ENCODE results near the gene UNC119.
A peak's percentile ranks its signal among the peaks of the same experiment; 100 is the strongest.

UNC119 gene

DNA sequence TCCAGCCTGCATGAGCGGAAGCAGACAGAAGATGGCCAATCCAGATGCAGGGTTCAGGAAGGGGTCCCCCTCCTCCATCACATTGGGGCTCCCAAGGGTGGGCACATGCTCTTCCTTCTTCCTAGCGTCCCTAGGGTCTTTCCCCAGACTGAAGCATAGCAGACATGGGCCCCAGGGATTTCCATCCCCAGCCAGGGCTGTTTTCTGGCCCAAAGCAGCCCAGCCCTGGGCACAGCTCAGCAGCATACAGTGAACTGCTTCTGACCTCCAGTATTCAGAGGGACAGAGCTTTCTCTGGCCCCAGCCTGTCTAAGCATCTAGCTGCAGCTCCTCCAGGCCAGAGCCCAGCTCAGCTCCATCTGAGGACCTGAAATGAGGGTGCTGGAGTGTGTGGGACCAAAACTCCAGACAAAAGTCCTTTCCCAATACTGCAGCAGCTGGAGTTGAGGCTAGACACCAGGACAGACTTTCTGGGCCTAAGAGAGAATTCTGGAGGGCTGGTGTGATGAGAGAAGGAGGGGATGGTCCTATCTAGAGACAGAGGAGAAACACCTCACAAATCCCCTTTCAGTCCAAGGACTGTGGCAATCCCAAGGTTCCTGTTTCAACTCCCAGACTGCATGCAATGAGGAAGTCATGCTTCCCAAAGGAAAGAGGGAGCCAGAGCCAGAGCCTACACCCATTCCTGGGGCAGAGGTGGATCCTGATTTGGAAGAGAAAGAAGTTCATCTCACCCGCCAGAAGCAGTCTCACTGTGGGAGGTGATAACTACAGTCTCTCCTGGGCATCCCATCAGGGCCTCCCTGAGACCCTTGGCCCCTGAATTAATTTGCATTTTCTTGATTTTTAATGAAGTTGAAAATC lies 50.8 kb downstream of the UNC119 start:
- DNase-seq (ENCODE audit: low spot score), result no peak
- Histone ChIP-seq H3K27me3 (ENCODE audit: control insufficient read depth in 3 of 3, insufficient read depth in 3 of 3, low read depth in 1 of 3, low read length in 3 of 3) (peaks cover 0 to 49% (median 0%) of the 10 kb centered on the region in 3 experiments), H2BK5ac (ENCODE audit: low read length) (no peak overlapping the region), H3K14ac (ENCODE audit: low read length) (no peak overlapping the region), H4K91ac (ENCODE audit: low read depth, low read length, poor library complexity) (no peak overlapping the region), H2AK5ac (ENCODE audit: low read depth, low read length) (peak overlapping the region; percentile 12), H3K23ac (ENCODE audit: low read depth, low read length, poor library complexity) (no peak overlapping the region), H3K79me1 (ENCODE audit: low read depth, low read length) (no peaks in the 10 kb centered on the region), H2BK120ac (ENCODE audit: low read depth, low read length) (no peak overlapping the region), H2BK15ac (ENCODE audit: low read length) (no peak overlapping the region), H3K4me3 (ENCODE audit: low read length in 2 of 2) (no peak overlapping the region), H3K27ac (replicated peaks; ENCODE audit: low read length) (no peak overlapping the region), H3K36me3 (replicated peaks in 1 of 2; ENCODE audit: control insufficient read depth in 2 of 2, insufficient read depth in 2 of 2, low read length in 2 of 2) (no peaks in the 10 kb centered on the region), H3K9ac (ENCODE audit: low read depth, low read length, poor library complexity) (no peak overlapping the region), H3K4me2 (ENCODE audit: insufficient read depth, low read length, poor library complexity, severe bottlenecking) (no peak overlapping the region), H3K4me1 (ENCODE audit: control insufficient read depth in 2 of 2, insufficient read depth in 1 of 2, low read depth in 1 of 2, low read length in 2 of 2) (peaks cover 0 to 6% of the 10 kb centered on the region in 2 donors), H2AFZ (ENCODE audit: low read length) (no peak overlapping the region), H3K9me3 (replicated peaks in 1 of 2; ENCODE audit: control insufficient read depth in 2 of 2, insufficient read depth in 1 of 2, low read depth in 1 of 2, low read length in 2 of 2) (no peaks in the 10 kb centered on the region), H3K18ac (ENCODE audit: low read length) (peak overlapping the region; percentile 9), H3K4ac (ENCODE audit: low read length) (no peak overlapping the region), H2BK12ac (ENCODE audit: low read length) (no peak overlapping the region), H4K8ac (ENCODE audit: low read depth, low read length) (no peak overlapping the region)
- WGBS, 2 donors (ENCODE audit: extremely low coverage in 2 of 2, insufficient read length in 2 of 2, insufficient replicate concordance in 1 of 2), result no CpG with 5 or more reads among the region's 3 CpGs

DNA sequence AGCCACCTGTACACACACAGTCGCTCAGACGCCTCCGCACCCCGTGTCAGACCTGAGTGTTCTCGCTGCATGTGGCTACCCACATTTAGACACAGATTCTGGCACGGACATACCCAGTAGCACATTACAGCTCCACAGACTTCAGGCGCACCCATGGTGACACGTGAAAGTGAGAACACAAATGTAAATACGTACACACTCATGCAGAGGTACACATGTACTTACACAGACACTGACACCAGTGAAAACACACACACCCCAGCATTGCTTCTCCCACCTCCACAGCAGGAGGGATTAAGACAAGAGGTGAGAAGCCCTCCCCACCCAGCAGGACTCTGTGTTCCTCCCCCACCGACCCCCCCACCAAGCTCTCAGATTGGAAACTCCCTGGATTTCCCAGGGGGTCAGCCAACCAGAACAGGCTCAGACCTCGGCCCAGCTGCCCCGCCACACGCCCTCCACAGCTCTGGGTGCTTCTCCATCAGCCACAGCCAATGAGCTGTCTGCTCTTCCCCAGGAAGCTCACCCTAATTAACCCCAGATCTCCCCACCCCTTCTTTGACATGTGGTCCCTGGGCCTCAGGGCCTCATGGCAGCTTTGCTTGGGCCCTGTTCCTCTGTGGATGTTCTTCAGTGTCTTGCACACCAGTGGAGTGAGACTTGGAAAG lies 51.6 kb downstream of the UNC119 start:
- WGBS, 2 donors (ENCODE audit: extremely low coverage in 2 of 2, insufficient read length in 2 of 2, insufficient replicate concordance in 1 of 2), result no CpG with 5 or more reads among the region's 13 CpGs

DNA sequence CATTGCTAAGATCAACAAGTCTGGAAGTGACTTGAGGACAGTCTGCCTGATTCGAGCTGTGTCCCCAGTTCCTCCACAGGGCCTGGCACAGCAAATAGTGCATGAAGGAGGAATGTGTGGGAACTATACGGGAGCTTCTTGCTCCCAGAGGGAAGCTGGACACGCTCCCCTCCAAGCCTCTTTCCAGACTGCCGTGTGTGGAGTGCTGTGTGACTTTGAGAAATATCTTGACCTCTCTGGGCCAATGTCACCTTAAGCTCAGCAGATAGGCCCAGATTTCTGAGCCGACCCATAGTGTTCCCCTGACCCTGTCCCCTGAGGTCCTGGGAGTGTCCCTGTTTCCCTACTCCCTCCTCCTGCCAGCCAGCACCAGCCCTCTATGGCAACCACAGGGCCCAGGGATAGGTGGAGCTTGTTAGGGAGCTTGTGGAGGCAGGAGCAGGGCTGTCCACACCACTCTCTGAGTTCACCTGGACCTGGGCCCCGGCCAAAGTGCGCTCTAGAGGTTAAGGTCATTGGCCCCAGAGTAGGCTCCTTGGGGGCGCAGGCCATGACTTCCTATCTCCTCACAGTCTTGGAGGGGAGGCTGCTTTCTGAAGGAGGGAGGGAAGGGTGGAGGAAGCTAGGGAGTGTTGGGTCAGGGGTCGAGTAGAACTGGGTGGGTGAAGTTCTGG lies 52.6 kb downstream of the UNC119 start:
- H3K23ac ChIP-seq (ENCODE audit: low read depth, low read length, poor library complexity), result no peak overlapping the region
- no peak overlapping the region for H2BK120ac ChIP-seq (ENCODE audit: low read depth, low read length)
- H3K4me3 ChIP-seq (ENCODE audit: low read length in 2 of 2), result no peak overlapping the region
- no peak for DNase-seq (ENCODE audit: low spot score)
- peaks cover 0 to 6% of the 10 kb centered on the region in 2 donors for H3K4me1 ChIP-seq (ENCODE audit: control insufficient read depth in 2 of 2, insufficient read depth in 1 of 2, low read depth in 1 of 2, low read length in 2 of 2)
- H3K14ac ChIP-seq (ENCODE audit: low read length), result no peak overlapping the region
- H2BK5ac ChIP-seq (ENCODE audit: low read length), result no peak overlapping the region
- H3K27ac ChIP-seq (replicated peaks; ENCODE audit: low read length), result no peak overlapping the region
- H3K4ac ChIP-seq (ENCODE audit: low read length), result no peak overlapping the region
- no peaks in the 10 kb centered on the region for H3K79me1 ChIP-seq (ENCODE audit: low read depth, low read length)
- no peak overlapping the region for H4K8ac ChIP-seq (ENCODE audit: low read depth, low read length)
- no peak overlapping the region for H3K9ac ChIP-seq (ENCODE audit: low read depth, low read length, poor library complexity)
- no peak overlapping the region for H4K91ac ChIP-seq (ENCODE audit: low read depth, low read length, poor library complexity)
- no peaks in the 10 kb centered on the region for H3K36me3 ChIP-seq (replicated peaks in 1 of 2; ENCODE audit: control insufficient read depth in 2 of 2, insufficient read depth in 2 of 2, low read length in 2 of 2)
- H2BK15ac ChIP-seq (ENCODE audit: low read length), result no peak overlapping the region
- no peak overlapping the region for H2AFZ ChIP-seq (ENCODE audit: low read length)
- no peak overlapping the region for H3K4me2 ChIP-seq (ENCODE audit: insufficient read depth, low read length, poor library complexity, severe bottlenecking)
- peak overlapping the region; percentile 11 for H3K18ac ChIP-seq (ENCODE audit: low read length)
- no peak overlapping the region for H2BK12ac ChIP-seq (ENCODE audit: low read length)
- no peak overlapping the region for H2AK5ac ChIP-seq (ENCODE audit: low read depth, low read length)
- no peaks in the 10 kb centered on the region for H3K9me3 ChIP-seq (replicated peaks in 1 of 2; ENCODE audit: control insufficient read depth in 2 of 2, insufficient read depth in 1 of 2, low read depth in 1 of 2, low read length in 2 of 2)
- peaks cover 0 to 34% (median 0%) of the 10 kb centered on the region in 3 experiments for H3K27me3 ChIP-seq (ENCODE audit: control insufficient read depth in 3 of 3, insufficient read depth in 3 of 3, low read depth in 1 of 3, low read length in 3 of 3)
- no CpG with 5 or more reads among the region's 9 CpGs for WGBS, 2 donors (ENCODE audit: extremely low coverage in 2 of 2, insufficient read length in 2 of 2, insufficient replicate concordance in 1 of 2)

More for the DNA sequence above, 51.6 kb downstream of the UNC119 start:
- Histone ChIP-seq H3K4me1 (ENCODE audit: control insufficient read depth in 2 of 2, insufficient read depth in 1 of 2, low read depth in 1 of 2, low read length in 2 of 2) (peaks cover 0 to 6% of the 10 kb centered on the region in 2 donors), H3K4me3 (ENCODE audit: low read length in 2 of 2) (no peak overlapping the region), H3K36me3 (replicated peaks in 1 of 2; ENCODE audit: control insufficient read depth in 2 of 2, insufficient read depth in 2 of 2, low read length in 2 of 2) (no peaks in the 10 kb centered on the region), H2BK120ac (ENCODE audit: low read depth, low read length) (no peak overlapping the region), H3K4ac (ENCODE audit: low read length) (no peak overlapping the region), H4K8ac (ENCODE audit: low read depth, low read length) (no peak overlapping the region), H4K91ac (ENCODE audit: low read depth, low read length, poor library complexity) (no peak overlapping the region), H3K23ac (ENCODE audit: low read depth, low read length, poor library complexity) (no peak overlapping the region), H3K9ac (ENCODE audit: low read depth, low read length, poor library complexity) (no peak overlapping the region), H2BK5ac (ENCODE audit: low read length) (no peak overlapping the region), H3K9me3 (replicated peaks in 1 of 2; ENCODE audit: control insufficient read depth in 2 of 2, insufficient read depth in 1 of 2, low read depth in 1 of 2, low read length in 2 of 2) (no peaks in the 10 kb centered on the region), H3K4me2 (ENCODE audit: insufficient read depth, low read length, poor library complexity, severe bottlenecking) (no peak overlapping the region), H3K14ac (ENCODE audit: low read length) (no peak overlapping the region), H2BK15ac (ENCODE audit: low read length) (no peak overlapping the region), H3K18ac (ENCODE audit: low read length) (no peak overlapping the region), H2AFZ (ENCODE audit: low read length) (no peak overlapping the region), H3K79me1 (ENCODE audit: low read depth, low read length) (no peaks in the 10 kb centered on the region), H2AK5ac (ENCODE audit: low read depth, low read length) (no peak overlapping the region), H3K27ac (replicated peaks; ENCODE audit: low read length) (no peak overlapping the region), H2BK12ac (ENCODE audit: low read length) (no peak overlapping the region), H3K27me3 (ENCODE audit: control insufficient read depth in 3 of 3, insufficient read depth in 3 of 3, low read depth in 1 of 3, low read length in 3 of 3) (peaks cover 0 to 44% (median 0%) of the 10 kb centered on the region in 3 experiments)
- no peak for DNase-seq (ENCODE audit: low spot score)

DNA sequence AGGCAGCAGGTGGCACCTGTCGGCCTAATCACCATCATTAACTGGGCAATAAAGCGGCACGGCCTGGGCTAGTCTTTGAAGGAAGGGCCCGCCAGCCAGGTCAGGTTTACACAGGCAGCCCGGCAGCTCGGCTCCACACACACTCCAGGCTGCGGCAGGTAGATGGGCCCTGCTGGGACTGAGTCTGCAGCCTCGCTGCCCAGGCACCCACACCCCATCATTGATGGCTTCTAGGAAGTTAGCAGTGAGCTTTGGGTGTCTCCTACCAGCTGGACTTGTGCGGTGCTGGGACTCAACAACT lies 53.1 kb downstream of the UNC119 start:
- WGBS, 2 donors (ENCODE audit: extremely low coverage in 2 of 2, insufficient read length in 2 of 2, insufficient replicate concordance in 1 of 2), result no CpG with 5 or more reads among the region's 9 CpGs
- H3K27ac ChIP-seq (replicated peaks; ENCODE audit: low read length), result no peak overlapping the region
- no peaks in the 10 kb centered on the region for H3K9me3 ChIP-seq (replicated peaks in 1 of 2; ENCODE audit: control insufficient read depth in 2 of 2, insufficient read depth in 1 of 2, low read depth in 1 of 2, low read length in 2 of 2)
- H2AK5ac ChIP-seq (ENCODE audit: low read depth, low read length), result peak overlapping the region; percentile 45
- no peak overlapping the region for H3K9ac ChIP-seq (ENCODE audit: low read depth, low read length, poor library complexity)
- peaks cover 0 to 6% of the 10 kb centered on the region in 2 donors for H3K4me1 ChIP-seq (ENCODE audit: control insufficient read depth in 2 of 2, insufficient read depth in 1 of 2, low read depth in 1 of 2, low read length in 2 of 2)
- H2BK15ac ChIP-seq (ENCODE audit: low read length), result peak overlapping the region; percentile 52
- H3K36me3 ChIP-seq (replicated peaks in 1 of 2; ENCODE audit: control insufficient read depth in 2 of 2, insufficient read depth in 2 of 2, low read length in 2 of 2), result no peaks in the 10 kb centered on the region
- H3K4ac ChIP-seq (ENCODE audit: low read length), result peak overlapping the region; percentile 39
- H3K4me3 ChIP-seq (ENCODE audit: low read length in 2 of 2), result no peak overlapping the region
- no peaks in the 10 kb centered on the region for H3K79me1 ChIP-seq (ENCODE audit: low read depth, low read length)
- no peak for DNase-seq (ENCODE audit: low spot score)
- H4K8ac ChIP-seq (ENCODE audit: low read depth, low read length), result no peak overlapping the region
- H2BK12ac ChIP-seq (ENCODE audit: low read length), result no peak overlapping the region
- H2AFZ ChIP-seq (ENCODE audit: low read length), result no peak overlapping the region
- H2BK120ac ChIP-seq (ENCODE audit: low read depth, low read length), result no peak overlapping the region
- H3K4me2 ChIP-seq (ENCODE audit: insufficient read depth, low read length, poor library complexity, severe bottlenecking), result no peak overlapping the region
- no peak overlapping the region for H3K23ac ChIP-seq (ENCODE audit: low read depth, low read length, poor library complexity)
- H2BK5ac ChIP-seq (ENCODE audit: low read length), result no peak overlapping the region
- H3K27me3 ChIP-seq (ENCODE audit: control insufficient read depth in 3 of 3, insufficient read depth in 3 of 3, low read depth in 1 of 3, low read length in 3 of 3), result peaks cover 0 to 32% (median 0%) of the 10 kb centered on the region in 3 experiments
- H4K91ac ChIP-seq (ENCODE audit: low read depth, low read length, poor library complexity), result no peak overlapping the region
- H3K18ac ChIP-seq (ENCODE audit: low read length), result peak overlapping the region; percentile 11
- H3K14ac ChIP-seq (ENCODE audit: low read length), result peak overlapping the region; percentile 22
